AG04449 (cell line): ENCODE data around the gene EHBP1L1.

Experiments used
- CTCF ChIA-PET: fragments of 350-600 bp; formaldehyde crosslinking; extraction: SDS; loops from one replicate; lab custom pipeline; 2021; ENCODE audit warnings: antibody characterized with exemption; lab: Yijun Ruan, JAX
- POLR2A ChIA-PET: fragments of 400-600, 350-600 bp; formaldehyde crosslinking; extraction: SDS; loops from one replicate; lab custom pipeline; 2020; ENCODE audit warnings: antibody characterized with exemption, inconsistent platforms; lab: Yijun Ruan, JAX
- DNase-seq: peaks from one replicate; pipeline ENCODE4 v3.0.0-alpha.2; 2010; ENCODE audit warnings: low read depth, low spot score
- H3K4me3 ChIP-seq: 2 replicates; pipeline ENCODE4 v1.5.1; 2011; ENCODE audit warnings: low read depth, mild to moderate bottlenecking, control low read depth, low read length
- TF ChIP-seq, protein P1 (sequence below): IDR thresholded peaks from one replicate; pipeline ENCODE4 v1.5.1; 2011; ENCODE audit warnings: mild to moderate bottlenecking, moderate library complexity, low read length, control low read depth, inconsistent platforms; ENCODE audit not compliant: insufficient read depth; ENCODE audit errors: missing control alignments

The EHBP1L1 gene

DNA sequence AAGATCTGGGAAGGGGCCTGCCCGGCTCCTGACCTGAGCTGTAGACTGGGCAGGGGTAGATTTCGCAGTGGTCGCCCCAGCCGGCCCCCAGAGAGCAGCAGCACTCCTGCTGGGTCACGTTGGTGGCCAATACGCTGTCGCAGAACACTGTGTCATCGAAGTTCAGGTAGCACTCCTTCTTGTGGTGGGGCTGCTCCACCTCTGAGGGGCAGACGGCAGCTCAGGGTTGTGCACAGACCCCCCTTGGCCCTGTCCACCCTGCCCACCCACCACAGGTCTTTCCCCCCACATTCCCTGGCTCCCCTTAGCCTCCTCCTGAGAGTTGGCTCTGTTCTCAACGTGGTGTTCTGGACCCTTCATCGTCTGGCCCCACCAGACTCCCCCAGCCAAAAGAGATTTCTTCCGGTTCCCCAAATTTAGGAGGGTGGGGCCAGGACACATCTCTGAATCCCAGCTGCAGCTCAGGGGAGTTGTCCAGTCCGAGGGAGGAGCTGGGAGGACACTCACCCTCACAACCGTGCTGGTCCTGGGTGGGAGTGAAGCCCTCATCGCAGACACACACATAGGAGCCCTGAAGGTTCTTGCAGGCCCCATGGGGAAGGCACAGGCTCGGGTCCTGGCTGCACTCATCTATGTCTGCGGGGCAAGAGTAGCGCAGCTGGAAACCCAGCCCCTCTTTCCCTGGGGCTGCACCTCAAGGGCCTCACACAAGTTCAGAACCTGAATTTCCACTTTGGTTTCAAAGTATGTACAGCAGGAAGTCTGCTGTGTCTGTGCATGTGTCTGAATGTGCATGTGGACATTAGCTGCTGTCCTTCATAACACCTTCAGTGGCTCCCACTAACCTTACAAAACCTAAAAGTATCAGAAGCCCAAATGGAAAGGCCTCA lies 34.5 kb upstream of the EHBP1L1 start:
- CTCF ChIA-PET = interaction anchor here (0.8 to 10.0 kb wide), 27 partner anchors 10 to 291 kb away, joined by 3 to 207 read pairs (median 5); partner anchors contain the start of genes EHBP1L1, FAM89B, KAT5 and KCNK7
- TF ChIP-seq, protein P1, sequence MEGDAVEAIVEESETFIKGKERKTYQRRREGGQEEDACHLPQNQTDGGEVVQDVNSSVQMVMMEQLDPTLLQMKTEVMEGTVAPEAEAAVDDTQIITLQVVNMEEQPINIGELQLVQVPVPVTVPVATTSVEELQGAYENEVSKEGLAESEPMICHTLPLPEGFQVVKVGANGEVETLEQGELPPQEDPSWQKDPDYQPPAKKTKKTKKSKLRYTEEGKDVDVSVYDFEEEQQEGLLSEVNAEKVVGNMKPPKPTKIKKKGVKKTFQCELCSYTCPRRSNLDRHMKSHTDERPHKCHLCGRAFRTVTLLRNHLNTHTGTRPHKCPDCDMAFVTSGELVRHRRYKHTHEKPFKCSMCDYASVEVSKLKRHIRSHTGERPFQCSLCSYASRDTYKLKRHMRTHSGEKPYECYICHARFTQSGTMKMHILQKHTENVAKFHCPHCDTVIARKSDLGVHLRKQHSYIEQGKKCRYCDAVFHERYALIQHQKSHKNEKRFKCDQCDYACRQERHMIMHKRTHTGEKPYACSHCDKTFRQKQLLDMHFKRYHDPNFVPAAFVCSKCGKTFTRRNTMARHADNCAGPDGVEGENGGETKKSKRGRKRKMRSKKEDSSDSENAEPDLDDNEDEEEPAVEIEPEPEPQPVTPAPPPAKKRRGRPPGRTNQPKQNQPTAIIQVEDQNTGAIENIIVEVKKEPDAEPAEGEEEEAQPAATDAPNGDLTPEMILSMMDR = no peak
- POLR2A ChIA-PET = interaction anchor here (0.6 to 3.4 kb wide), 9 partner anchors 16 to 76 kb away, joined by 3 to 28 read pairs (median 5); partner anchors contain the start of genes EHBP1L1, FAM89B, PCNX3 and SCYL1
- H3K4me3 ChIP-seq = peak overlapping the region; percentile 55
- DNase-seq = no peak

DNA sequence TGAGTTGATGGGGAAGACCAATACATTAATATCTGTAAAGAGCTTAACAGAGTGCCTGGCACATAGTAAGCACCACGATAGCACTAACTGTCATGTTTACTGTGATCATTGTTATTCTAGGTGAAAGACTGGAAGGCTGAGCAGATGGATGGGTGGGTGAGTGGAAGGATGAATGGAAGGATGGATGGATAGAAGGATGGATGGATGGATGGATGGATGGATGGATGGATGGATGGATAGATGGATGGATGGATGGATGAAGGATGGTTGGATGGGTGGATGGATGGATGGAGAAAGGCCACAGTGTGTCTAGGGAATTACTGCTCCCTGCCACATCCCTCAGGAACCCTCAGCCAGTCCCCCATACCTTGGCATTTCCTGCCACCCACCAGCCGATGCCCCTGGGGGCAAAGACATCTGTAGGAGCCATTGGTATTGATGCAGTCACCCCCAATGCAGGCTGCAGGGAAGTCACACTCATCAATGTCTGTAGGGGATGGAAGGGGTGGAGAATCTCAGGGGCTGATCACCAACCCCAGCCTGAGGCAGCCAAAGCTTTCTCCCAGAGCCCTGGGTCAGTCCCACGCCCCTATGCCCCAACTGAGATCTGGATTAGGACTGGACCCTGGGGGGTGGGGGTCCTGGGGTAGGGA lies 33.0 kb upstream of the EHBP1L1 start:
- DNase-seq = no peak
- TF ChIP-seq, protein P1 = no peak
- no peak overlapping the region for H3K4me3 ChIP-seq
- ChIA-PET POLR2A (no interaction called here), CTCF (interaction anchor here (1.3 to 10.0 kb wide), 9 partner anchors 8 to 65 kb away, joined by 4 to 207 read pairs (median 34); partner anchors contain the start of genes EHBP1L1, FAM89B, KCNK7 and LTBP3)

DNA sequence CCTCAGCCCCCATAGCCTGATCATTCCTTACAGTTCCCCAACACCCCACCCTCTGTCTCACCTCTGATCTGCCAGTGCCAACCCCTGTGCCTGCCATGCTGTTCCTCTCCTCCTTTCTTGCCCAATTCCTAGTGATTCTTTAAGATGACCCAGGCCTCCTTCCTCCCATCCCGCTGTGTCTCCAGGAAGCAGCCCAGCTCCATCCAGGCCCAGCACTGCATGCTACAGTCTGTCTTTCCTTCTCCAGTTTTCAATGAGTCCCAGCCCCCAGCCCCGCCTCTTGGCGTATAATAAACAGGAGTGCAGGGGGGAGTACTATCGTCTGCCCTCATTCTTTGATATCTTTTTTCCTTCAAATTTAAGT lies 30.0 kb upstream of the EHBP1L1 start:
- DNase-seq = no peak
- H3K4me3 ChIP-seq = no peak overlapping the region
- ChIA-PET POLR2A (no interaction called here), CTCF (interaction anchor here (2.8 to 8.9 kb wide), 2 partner anchors 11 to 20 kb away, joined by 10 to 207 read pairs; partner anchors contain the start of genes FAM89B, LTBP3 and ZNRD2)
- TF ChIP-seq, protein P1 = no peak

DNA sequence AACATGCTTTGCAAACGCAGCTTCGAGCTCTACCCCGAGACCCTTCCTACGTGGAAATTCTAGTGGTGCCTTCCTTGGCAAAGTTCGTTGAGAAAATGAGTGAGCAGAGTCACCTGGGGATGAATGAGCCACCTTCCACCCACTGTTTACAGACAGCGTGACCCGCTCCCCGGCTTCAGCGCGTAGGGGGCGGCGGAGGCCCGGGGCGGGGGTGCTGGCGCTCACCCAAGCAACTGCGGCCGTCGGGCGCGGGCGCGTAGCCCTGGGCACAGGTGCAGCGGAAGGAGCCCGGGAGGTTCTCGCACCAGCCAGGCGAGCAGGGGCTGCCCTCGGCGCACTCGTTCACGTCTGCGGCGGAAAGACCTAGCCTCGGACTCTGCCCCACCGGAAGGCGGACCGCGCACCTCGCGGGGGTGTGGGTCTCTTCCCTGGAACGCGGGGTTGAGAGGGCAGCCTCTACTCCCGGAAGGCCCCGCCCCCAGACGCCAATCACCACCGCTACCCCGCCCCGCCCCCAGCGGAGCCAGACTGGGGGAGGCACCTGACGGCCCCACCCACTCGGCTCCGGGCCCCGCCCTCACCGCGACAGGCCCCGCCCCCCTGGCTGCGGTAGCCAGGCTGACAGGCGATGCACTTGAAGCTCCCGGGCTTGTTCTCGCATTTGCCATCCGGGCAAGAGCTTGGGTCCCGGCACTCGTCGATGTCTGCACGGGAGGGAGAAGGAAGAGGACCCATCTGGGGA lies 29.5 kb upstream of the EHBP1L1 start:
- DNase-seq = no peak
- ChIA-PET POLR2A (no interaction called here), CTCF (interaction anchor here (2.8 to 8.9 kb wide), 2 partner anchors 10 to 20 kb away, joined by 10 to 207 read pairs; partner anchors contain the start of genes FAM89B, LTBP3 and ZNRD2)
- H3K4me3 ChIP-seq = no peak overlapping the region
- TF ChIP-seq, protein P1 = no peak

DNA sequence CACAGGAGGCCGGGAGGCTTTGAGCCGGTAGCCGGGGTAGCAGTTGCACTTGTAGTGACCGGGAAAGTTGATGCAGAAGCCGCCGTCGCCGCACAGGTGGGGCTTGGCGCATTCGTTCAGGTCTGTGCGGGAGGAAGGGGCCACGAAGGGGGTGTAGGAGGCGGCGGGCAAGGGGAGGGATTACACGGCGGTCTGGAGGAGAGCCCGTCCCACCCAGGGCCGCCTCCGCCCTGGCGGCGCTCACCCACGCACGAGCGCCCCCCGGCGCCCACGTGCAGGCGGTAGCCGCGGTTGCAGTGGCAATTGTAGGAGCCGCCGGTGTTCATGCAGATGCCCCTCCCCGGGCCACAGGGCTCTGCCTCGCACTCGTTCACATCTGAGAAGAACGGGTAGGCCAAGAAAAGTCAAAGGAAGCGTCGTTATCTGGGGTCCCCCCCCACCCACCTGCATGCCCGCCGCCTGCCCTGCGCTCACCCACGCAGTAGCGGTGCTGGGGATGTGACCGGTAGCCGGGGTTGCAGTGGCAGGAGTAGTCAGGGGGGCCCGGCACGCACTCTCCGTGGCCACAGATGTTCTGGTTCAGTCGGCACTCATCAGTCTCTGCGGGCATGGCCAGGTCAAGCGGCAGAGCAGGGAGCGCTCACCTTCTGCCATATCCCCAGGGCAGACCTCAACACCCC lies 28.3 kb upstream of the EHBP1L1 start:
- no peak overlapping the region for H3K4me3 ChIP-seq
- TF ChIP-seq, protein P1 = no peak
- POLR2A ChIA-PET = no interaction called here
- CTCF ChIA-PET = interaction anchor here (1.3 kb wide), 1 partner anchor 25 kb away, joined by 4 read pairs; the partner anchor contains the start of gene FAM89B
- DNase-seq = no peak
